ENCODE measurements around the gene SOD1. TPM values are rescaled to one million over a fixed set of nuclear protein-coding genes. Genes with fewer than 3 reads are reported as not detected.

The SOD1 gene
- total and polyA plus RNA-seq, 8 donors: 45.5 to 358 (median 177) TPM

DNA sequence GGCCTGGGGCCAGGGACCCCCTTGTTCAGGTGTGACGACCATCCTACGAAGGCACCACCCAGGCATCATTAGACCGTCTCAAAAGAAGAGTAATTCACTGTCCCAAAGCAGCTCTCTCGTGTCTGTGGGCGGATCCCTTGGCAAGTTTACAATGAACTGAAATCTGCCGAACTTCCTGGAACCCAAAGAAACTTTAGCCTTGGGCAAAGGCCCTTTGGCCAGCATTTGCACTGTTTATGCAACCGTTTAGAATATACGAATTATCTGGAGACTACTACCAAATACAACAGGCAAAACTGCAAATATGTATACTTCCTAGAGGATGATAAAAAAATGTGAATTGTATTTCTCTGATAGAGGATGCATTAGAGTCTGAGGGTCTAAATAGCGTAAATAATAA, 1.4 kb upstream of the SOD1 start:
- Histone ChIP-seq H3K4me3 (no peak overlapping the region), H3K27me3 (no peaks in the 10 kb centered on the region), H3K9me3 (no peaks in the 10 kb centered on the region), H3K4me1 (peaks cover 22 to 36% (median 31%) of the 10 kb centered on the region in 4 donors), H3K27ac (no peak overlapping the region), H3K36me3 (peaks cover 0 to 6% (median 0%) of the 10 kb centered on the region in 4 donors)
- no peak for TF ChIP-seq CTCF (IDR thresholded peaks at IDR 0.05)
- TF ChIP-seq POLR2AphosphoS5 (IDR thresholded peaks at IDR 0.05): no peak
- TF ChIP-seq EP300 (IDR thresholded peaks at IDR 0.05): no peak
- TF ChIP-seq POLR2A (IDR thresholded peaks at IDR 0.05): no peak
- no peak for DNase-seq
- 60 to 88% (median 71%) methylated on average over 9 of the region's 9 CpGs for WGBS, 5 donors
- intact Hi-C loops (cut with DNase I; ENCODE audit: low total_unique reads): no loop called here

DNA sequence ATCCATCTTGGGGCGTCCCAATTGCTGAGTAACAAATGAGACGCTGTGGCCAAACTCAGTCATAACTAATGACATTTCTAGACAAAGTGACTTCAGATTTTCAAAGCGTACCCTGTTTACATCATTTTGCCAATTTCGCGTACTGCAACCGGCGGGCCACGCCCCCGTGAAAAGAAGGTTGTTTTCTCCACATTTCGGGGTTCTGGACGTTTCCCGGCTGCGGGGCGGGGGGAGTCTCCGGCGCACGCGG, 282 bp upstream of the SOD1 start:
- intact Hi-C loops (cut with DNase I; ENCODE audit: low total_unique reads): no loop called here
- Histone ChIP-seq H3K9me3 (no peaks in the 10 kb centered on the region), H3K4me1 (peaks cover 26 to 46% (median 40%) of the 10 kb centered on the region in 4 donors), H3K4me3 (peak overlapping the region; percentile 78 to 89 (median 86)), H3K27me3 (no peaks in the 10 kb centered on the region), H3K27ac (peak overlapping the region; percentile 82 to 96 (median 93)), H3K36me3 (peaks cover 0 to 16% (median 9%) of the 10 kb centered on the region in 4 donors)
- no peak for DNase-seq
- WGBS, 5 donors: 1 to 2% (median 1%) methylated on average over 13 to 18 of the region's 18 CpGs
- no peak for TF ChIP-seq POLR2AphosphoS5 (IDR thresholded peaks at IDR 0.05)
- TF ChIP-seq CTCF (IDR thresholded peaks at IDR 0.05): peak in 1 of 7 experiments; percentile 26

GRCh38 chr21:31660259-31660565, 719 bp downstream of the SOD1 start:
- TF ChIP-seq CTCF (IDR thresholded peaks at IDR 0.05) (no peak), POLR2AphosphoS5 (IDR thresholded peaks at IDR 0.05) (no peak), EP300 (IDR thresholded peaks at IDR 0.05) (no peak), POLR2A (IDR thresholded peaks at IDR 0.05) (no peak)
- Histone ChIP-seq H3K4me1 (peaks cover 28 to 55% (median 44%) of the 10 kb centered on the region in 4 donors), H3K27me3 (no peaks in the 10 kb centered on the region), H3K36me3 (peaks cover 5 to 26% (median 16%) of the 10 kb centered on the region in 4 donors), H3K9me3 (no peaks in the 10 kb centered on the region), H3K4me3 (peak overlapping the region; percentile 78 to 89 (median 86)), H3K27ac (peak overlapping the region; percentile 82 to 96 (median 93))
- DNase-seq: no peak
- intact Hi-C loops (cut with DNase I; ENCODE audit: low total_unique reads): no loop called here
- 0% methylated on average over 12 of the region's 12 CpGs for WGBS, 5 donors

- 9 to 20% (median 16%) methylated on average over 8 of the region's 8 CpGs for WGBS, 5 donors
- no peak for DNase-seq
- TF ChIP-seq POLR2AphosphoS5 (IDR thresholded peaks at IDR 0.05) (no peak), EP300 (IDR thresholded peaks at IDR 0.05) (no peak), POLR2A (IDR thresholded peaks at IDR 0.05) (no peak), CTCF (IDR thresholded peaks at IDR 0.05) (no peak)
- intact Hi-C loops (cut with DNase I; ENCODE audit: low total_unique reads): no loop called here
- peak overlapping the region in 3 of 5 donors; percentile 93 to 96 (median 94) for H3K27ac ChIP-seq
- peaks cover 31 to 59% (median 46%) of the 10 kb centered on the region in 4 donors for H3K4me1 ChIP-seq
- H3K9me3 ChIP-seq: no peaks in the 10 kb centered on the region
- H3K36me3 ChIP-seq: peaks cover 5 to 29% (median 20%) of the 10 kb centered on the region in 4 donors
- peak overlapping the region; percentile 78 to 89 (median 86) for H3K4me3 ChIP-seq
- no peaks in the 10 kb centered on the region for H3K27me3 ChIP-seq
Observed at GRCh38 chr21:31660591-31660990, 1.1 kb downstream of the SOD1 start.
